SK-N-SH treated with all-trans-retinoic acid at 6 μM for 48 hours (cell line): ENCODE measurements around the gene NCSTN.

Source experiments
- ATAC-seq: fragments of 200-7000 bp; cut with Tn5 transposase; 3 replicates; pipeline ENCODE4 v1.9.1; 2020; ENCODE audit warnings: mild to moderate bottlenecking, moderate library complexity
- ARNTL ChIP-seq: fragments of 450-650 bp; formaldehyde crosslinking; IDR thresholded peaks from 2 replicates; pipeline ENCODE4 v1.5.0; 2020; ENCODE audit warnings: low read depth, mild to moderate bottlenecking, moderate library complexity, borderline replicate concordance
- CREB5 ChIP-seq: fragments of 250-450 bp; sonication (Bioruptor Pico); IDR thresholded peaks from 2 replicates; pipeline ENCODE4 v1.5.1; 2020; ENCODE audit warnings: low read depth, mild to moderate bottlenecking, moderate library complexity
- CSDC2 ChIP-seq: fragments of 250-450 bp; sonication (Bioruptor Pico); IDR thresholded peaks from 2 replicates; pipeline ENCODE4 v1.5.0; 2020; ENCODE audit warnings: mild to moderate bottlenecking, moderate library complexity
- CSRNP3 ChIP-seq: fragments of 250-450 bp; sonication (Bioruptor Pico); IDR thresholded peaks from 2 replicates; pipeline ENCODE4 v1.5.1; 2021; ENCODE audit warnings: mild to moderate bottlenecking, moderate library complexity
- ESRRG ChIP-seq: fragments of 250-450 bp; sonication (Bioruptor Pico); IDR thresholded peaks from 2 replicates; pipeline ENCODE4 v1.6.1; 2021; ENCODE audit warnings: mild to moderate bottlenecking
- GLIS3 ChIP-seq: fragments of 250-450 bp; sonication (Bioruptor Pico); IDR thresholded peaks from 2 replicates; pipeline ENCODE4 v1.5.0; 2020; ENCODE audit warnings: mild to moderate bottlenecking, moderate library complexity
- OSR1 ChIP-seq: fragments of 250-450 bp; sonication (Bioruptor Pico); IDR thresholded peaks from 2 replicates; pipeline ENCODE4 v1.8.0; 2022; ENCODE audit warnings: moderate library complexity, mild to moderate bottlenecking, inconsistent platforms
- PATZ1 ChIP-seq: fragments of 250-450 bp; sonication (Bioruptor Pico); IDR thresholded peaks from 2 replicates; pipeline ENCODE4 v1.8.0; 2020; ENCODE audit warnings: mild to moderate bottlenecking, moderate library complexity, borderline replicate concordance
- POU6F1 ChIP-seq: fragments of 250-450 bp; sonication (Bioruptor Pico); IDR thresholded peaks from 2 replicates; pipeline ENCODE4 v1.8.0; 2021; ENCODE audit warnings: low read depth, mild to moderate bottlenecking, moderate library complexity, borderline replicate concordance
- PPARA ChIP-seq: fragments of 250-450 bp; sonication (Bioruptor Pico); IDR thresholded peaks from 2 replicates; pipeline ENCODE4 v1.5.0; 2020; ENCODE audit warnings: mild to moderate bottlenecking, borderline replicate concordance
- RARB ChIP-seq: fragments of 250-450 bp; sonication (Bioruptor Pico); IDR thresholded peaks from 2 replicates; pipeline ENCODE4 v1.8.0; 2021; ENCODE audit warnings: mild to moderate bottlenecking, moderate library complexity
- SNAI2 ChIP-seq: fragments of 250-450 bp; sonication (Bioruptor Pico); IDR thresholded peaks from 2 replicates; pipeline ENCODE4 v1.5.0; 2020; ENCODE audit warnings: mild to moderate bottlenecking, moderate library complexity
- TCF4 ChIP-seq: fragments of 250-450 bp; sonication (Bioruptor Pico); IDR thresholded peaks from 2 replicates; pipeline ENCODE4 v1.8.0; 2021; ENCODE audit warnings: mild to moderate bottlenecking, moderate library complexity, borderline replicate concordance
- TOX ChIP-seq: fragments of 250-450 bp; sonication (Bioruptor Pico); IDR thresholded peaks from 2 replicates; pipeline ENCODE4 v1.8.0; 2021; ENCODE audit warnings: mild to moderate bottlenecking, moderate library complexity, borderline replicate concordance
- ZC3H10 ChIP-seq: fragments of 250-450 bp; sonication (Bioruptor Pico); IDR thresholded peaks from 2 replicates; pipeline ENCODE4 v1.5.1; 2021; ENCODE audit warnings: mild to moderate bottlenecking, moderate library complexity
- ZFP3 ChIP-seq: fragments of 250-450 bp; sonication (Bioruptor Pico); IDR thresholded peaks from 2 replicates; pipeline ENCODE4 v1.5.0; 2020; ENCODE audit warnings: mild to moderate bottlenecking, moderate library complexity
- ZFP30 ChIP-seq: fragments of 450-650 bp; formaldehyde crosslinking; IDR thresholded peaks from 2 replicates; pipeline ENCODE4 v1.5.0; 2022; ENCODE audit warnings: mild to moderate bottlenecking, moderate library complexity
- ZNF565 ChIP-seq: fragments of 450-650 bp; formaldehyde crosslinking; conservative IDR thresholded peaks from 2 replicates; pipeline ENCODE4 v1.5.0; 2020; ENCODE audit warnings: low read depth, mild to moderate bottlenecking, moderate library complexity
- ZNF70 ChIP-seq: fragments of 450-650 bp; formaldehyde crosslinking; IDR thresholded peaks from 2 replicates; pipeline ENCODE4 v1.5.0; 2020; ENCODE audit warnings: mild to moderate bottlenecking, moderate library complexity
- ZNF8 ChIP-seq: fragments of 450-650 bp; formaldehyde crosslinking; IDR thresholded peaks from 2 replicates; pipeline ENCODE4 v1.5.0; 2020; ENCODE audit warnings: mild to moderate bottlenecking, moderate library complexity

Gene NCSTN

GRCh38 chr1:160400223-160400645, 57.1 kb downstream of the NCSTN start, which contains the start of gene VANGL2 (continued):
- TF ChIP-seq OSR1 (CRISPR knock-in tag), result no peak
- TF ChIP-seq CSDC2, result no peak
- TF ChIP-seq TCF4 (CRISPR knock-in tag), result no peak
- no peak for TF ChIP-seq ZFP30 (CRISPR knock-in tag)

- peak; percentile 66 for ATAC-seq
- TF ChIP-seq PATZ1 (peak; percentile 42; the same call in 1 of the 2 replicates), ZC3H10 (CRISPR knock-in tag) (no peak), GLIS3 (no peak)
These were observed 57.7 kb downstream of the NCSTN start for GRCh38 chr1:160400646-160401486.

- TF ChIP-seq POU6F1 (CRISPR knock-in tag), result no peak
- no peak for TF ChIP-seq OSR1 (CRISPR knock-in tag)
- TF ChIP-seq ZFP30 (CRISPR knock-in tag), result no peak
- TF ChIP-seq SNAI2 (CRISPR knock-in tag), result no peak
- no peak for TF ChIP-seq TCF4 (CRISPR knock-in tag)
- TF ChIP-seq ZFP3 (CRISPR knock-in tag), result no peak
- TF ChIP-seq PPARA (CRISPR knock-in tag), result no peak
- TF ChIP-seq CSRNP3 (CRISPR knock-in tag), result no peak
- no peak for TF ChIP-seq ZNF70
- TF ChIP-seq CSDC2, result no peak
- TF ChIP-seq ZC3H10 (CRISPR knock-in tag), result no peak
- ATAC-seq, result peak; percentile 9
These were observed 58.3 kb downstream of the NCSTN start for GRCh38 chr1:160401487-160401805.

GRCh38 chr1:160402001-160402795, 59.0 kb downstream of the NCSTN start:
- ATAC-seq, result no peak
- TF ChIP-seq TOX (CRISPR knock-in tag), result no peak

GRCh38 chr1:160403244-160403643, 60.1 kb downstream of the NCSTN start:
- ATAC-seq, result no peak
- TF ChIP-seq PPARA (CRISPR knock-in tag), result no peak
- TF ChIP-seq ZC3H10 (CRISPR knock-in tag), result no peak

GRCh38 chr1:160404094-160404493, 60.9 kb downstream of the NCSTN start:
- no peak for ATAC-seq
- TF ChIP-seq TOX (CRISPR knock-in tag) (no peak), RARB (CRISPR knock-in tag) (no peak), ZC3H10 (CRISPR knock-in tag) (no peak), ESRRG (CRISPR knock-in tag) (no peak), ZNF565 (CRISPR knock-in tag) (no peak), ZNF70 (no peak), ZFP30 (CRISPR knock-in tag) (no peak), CREB5 (CRISPR knock-in tag) (no peak), TCF4 (CRISPR knock-in tag) (no peak), CSRNP3 (CRISPR knock-in tag) (no peak), ARNTL (no peak), ZNF8 (CRISPR knock-in tag) (no peak), SNAI2 (CRISPR knock-in tag) (no peak), OSR1 (CRISPR knock-in tag) (no peak), ZFP3 (CRISPR knock-in tag) (no peak), PATZ1 (no peak), GLIS3 (no peak)
